Panc1 (cell line): Measurements from ENCODE around the gene CACNG1. TPM values are rescaled to one million over a fixed set of nuclear protein-coding genes. Genes with fewer than 3 reads are reported as not detected.

Experiments
- ATAC-seq: fragments of 200-7000 bp; cut with Tn5 transposase; 2 replicates; pipeline ENCODE4 v1.9.1; 2020; ENCODE audit warnings: mild to moderate bottlenecking, moderate library complexity
- BruUV-seq: library from RNA; stranded (reverse); fragments of 400-500 nt; replicated peaks from 2 replicates; lab custom pipeline; 2021; lab: Mats Ljungman, UMichigan
- CTCF ChIA-PET: fragments of 300-600 bp; sonication (Branson Sonifier 250); formaldehyde crosslinking; loops from one replicate; lab custom pipeline; 2022; ENCODE audit warnings: antibody characterized with exemption; lab: Charles Lee
- POLR2A ChIA-PET: fragments of 300-600 bp; sonication (Branson Sonifier 250); formaldehyde crosslinking; loops from one replicate; lab custom pipeline; 2022; ENCODE audit warnings: antibody characterized with exemption; lab: Charles Lee
- DNase-seq: peaks from one replicate; pipeline ENCODE4 v3.0.0-alpha.2; 2010; ENCODE audit warnings: low read depth, low spot score
- H3K27ac ChIP-seq: 2 replicates; pipeline ENCODE4 v1.5.1; 2011; ENCODE audit warnings: mild to moderate bottlenecking, low read length, inconsistent platforms
- H3K27me3 ChIP-seq: fragments of 200-500 bp; sonication (Bioruptor generic); 2 replicates; pipeline ENCODE4 v1.6.0; 2014; ENCODE audit warnings: low read length, inconsistent platforms; ENCODE audit not compliant: control insufficient read depth, insufficient read depth
- H3K36me3 ChIP-seq: fragments of 200-500 bp; sonication (Bioruptor generic); 2 replicates; pipeline ENCODE4 v1.5.1; 2014; ENCODE audit warnings: inconsistent platforms, mild to moderate bottlenecking, low read length, moderate library complexity; ENCODE audit not compliant: control insufficient read depth, insufficient read depth
- H3K4me1 ChIP-seq: 2 replicates; pipeline ENCODE4 v1.5.1; 2011; ENCODE audit warnings: inconsistent platforms, mild to moderate bottlenecking, low read length, moderate library complexity; ENCODE audit not compliant: control insufficient read depth, insufficient read depth
- H3K4me3 ChIP-seq, 2 experiments: 2 replicates each; pipeline ENCODE4 v1.5.1; 2011 to 2012; ENCODE audit warnings: low read depth in 2 of 2, low read length in 2 of 2, mild to moderate bottlenecking in 2 of 2, inconsistent platforms in 1 of 2, moderate library complexity in 1 of 2
- H3K9me3 ChIP-seq: fragments of 200-500 bp; sonication (Bioruptor generic); 2 replicates; pipeline ENCODE4 v1.5.1; 2014; ENCODE audit warnings: low read depth, mild to moderate bottlenecking, inconsistent platforms, low read length, moderate library complexity; ENCODE audit not compliant: control insufficient read depth, insufficient read depth
- CTCF ChIP-seq: fragments of 450-650 bp; IDR thresholded peaks from 2 replicates; pipeline ENCODE4 v1.5.1; 2017; ENCODE audit warnings: mild to moderate bottlenecking
- POLR2AphosphoS5 ChIP-seq: IDR thresholded peaks from 2 replicates; pipeline ENCODE4 v1.6.1; 2012; ENCODE audit warnings: mild to moderate bottlenecking, low read depth, low read length, moderate library complexity
- REST ChIP-seq, 2 experiments: IDR thresholded peaks; 2 replicates each; pipeline ENCODE4 v1.6.1; 2011 to 2012; ENCODE audit warnings: low read depth in 2 of 2, control low read depth in 1 of 2, low read length in 1 of 2, mild to moderate bottlenecking in 1 of 2, moderate library complexity in 1 of 2; ENCODE audit not compliant: insufficient read depth in 1 of 2
- SIN3A ChIP-seq: IDR thresholded peaks from 2 replicates; pipeline ENCODE4 v1.6.1; 2012; ENCODE audit warnings: low read depth, mild to moderate bottlenecking, low read length, moderate library complexity, borderline replicate concordance; ENCODE audit not compliant: insufficient read depth
- TCF7L2 ChIP-seq: IDR thresholded peaks from 2 replicates; pipeline ENCODE4 v1.6.1; 2011; ENCODE audit warnings: mild to moderate bottlenecking, low read depth, low read length, inconsistent platforms
- in situ Hi-C: cut with HindIII; loops from 2 replicates; pipeline ENCODE4 v1.10.0; 2016; ENCODE audit warnings: low sequenced_read_pairs, low pct_unique_long_range_greater_than_20kb
- intact Hi-C: fragments of 100-400 bp; cut with micrococcal nuclease; formaldehyde crosslinking; loops from one replicate; pipeline ENCODE4 v1.10.0; 2022; ENCODE audit not compliant: unreplicated experiment
- total RNA-seq: library from RNA; stranded (reverse); gene quantifications from one replicate; pipeline ENCODE4 v1.2.1, GENCODE V29; 2021; ENCODE audit not compliant: unreplicated experiment

Gene CACNG1
- total RNA-seq, 1 experiment from 2014 or later: 0.13 TPM

- no peaks in the 10 kb centered on the region for H3K36me3 ChIP-seq
- H3K4me1 ChIP-seq: no peaks in the 10 kb centered on the region
- CTCF ChIA-PET: no interaction called here
- intact Hi-C loops: no loop called here
- POLR2A ChIA-PET: no interaction called here
- BruUV-seq: no TSS peak
- H3K9me3 ChIP-seq: no peaks in the 10 kb centered on the region
- no peaks in the 10 kb centered on the region for H3K27me3 ChIP-seq
- in situ Hi-C loops: no loop called here
- H3K27ac ChIP-seq: no peak overlapping the region
- DNase-seq (no peak), ATAC-seq (no peak)
- no peak overlapping the region for H3K4me3 ChIP-seq
- TF ChIP-seq REST (IDR thresholded peaks at IDR 0.05; ENCODE audit: insufficient read depth in 1 of 2, low read depth in 2 of 2, low read length in 1 of 2) (no peak), POLR2AphosphoS5 (no peak), TCF7L2 (no peak), SIN3A (no peak), CTCF (no peak)
Observed at GRCh38 chr17:67016039-67016762, 28.2 kb upstream of the CACNG1 start.

GRCh38 chr17:67017910-67018309 lies 26.4 kb upstream of the CACNG1 start:
- no peak overlapping the region for H3K27ac ChIP-seq
- TF ChIP-seq TCF7L2: no peak
- TF ChIP-seq CTCF: no peak
- TF ChIP-seq SIN3A: no peak
- TF ChIP-seq POLR2AphosphoS5: no peak
- no peak for TF ChIP-seq REST (IDR thresholded peaks at IDR 0.05; ENCODE audit: insufficient read depth in 1 of 2, low read depth in 2 of 2, low read length in 1 of 2)
- no peaks in the 10 kb centered on the region for H3K27me3 ChIP-seq
- POLR2A ChIA-PET: no interaction called here
- no TSS peak for BruUV-seq
- no peak for ATAC-seq
- CTCF ChIA-PET: no interaction called here
- no peak overlapping the region for H3K4me3 ChIP-seq
- H3K36me3 ChIP-seq: no peaks in the 10 kb centered on the region
- no peaks in the 10 kb centered on the region for H3K4me1 ChIP-seq
- no peak for DNase-seq
- in situ Hi-C loops (no loop called here), intact Hi-C loops (no loop called here)
- no peaks in the 10 kb centered on the region for H3K9me3 ChIP-seq
